GM18499 (cell line): Measurements from ENCODE around the gene CEL.
"Not testable (repeated sequence)": the region's sequence is repeated elsewhere in the genome, so short reads cannot be mapped to it uniquely, and the experiment has no call there.

Source experiments
- ATAC-seq: cut with Tn5 transposase; IDR thresholded peaks from one replicate; pipeline ENCODE4 v1.9.1; 2021; ENCODE audit warnings: moderate number of reproducible peaks; ENCODE audit not compliant: insufficient read depth, unreplicated experiment

The CEL gene

DNA sequence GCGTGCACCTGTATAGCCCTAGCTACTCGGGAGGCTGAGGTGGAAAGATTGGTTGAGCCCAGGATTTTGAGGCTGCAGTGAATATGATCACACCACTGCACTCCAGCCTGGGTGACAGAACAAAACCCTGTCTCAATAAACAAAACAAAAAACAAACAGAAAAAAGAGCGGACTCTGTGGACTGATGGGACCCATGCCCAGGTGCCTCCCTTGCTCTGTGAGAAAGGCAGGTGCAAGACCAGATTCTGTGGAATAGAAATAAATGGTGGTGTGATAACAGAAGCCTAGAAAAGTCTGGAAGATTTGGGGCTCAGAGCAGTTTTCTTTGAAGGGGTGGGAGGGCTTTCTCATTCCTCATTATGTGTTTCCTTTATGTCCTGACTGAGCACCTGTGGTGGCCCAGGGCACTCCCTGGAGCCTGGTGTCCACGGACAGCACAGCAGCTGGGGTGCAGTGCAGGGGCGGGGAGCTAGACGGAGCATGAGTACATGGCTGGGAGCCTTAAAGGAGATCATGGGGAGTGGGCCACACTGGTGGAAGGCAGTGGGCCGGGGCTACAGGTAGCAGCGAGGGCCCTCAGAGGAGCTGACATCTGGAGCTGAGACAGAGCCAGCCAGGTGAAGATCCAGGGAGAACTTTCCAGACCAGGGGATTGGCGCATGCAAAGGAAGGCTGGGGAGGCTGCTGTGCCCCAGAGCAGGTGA, 15.4 kb upstream of the CEL start:
- no peak for ATAC-seq

DNA sequence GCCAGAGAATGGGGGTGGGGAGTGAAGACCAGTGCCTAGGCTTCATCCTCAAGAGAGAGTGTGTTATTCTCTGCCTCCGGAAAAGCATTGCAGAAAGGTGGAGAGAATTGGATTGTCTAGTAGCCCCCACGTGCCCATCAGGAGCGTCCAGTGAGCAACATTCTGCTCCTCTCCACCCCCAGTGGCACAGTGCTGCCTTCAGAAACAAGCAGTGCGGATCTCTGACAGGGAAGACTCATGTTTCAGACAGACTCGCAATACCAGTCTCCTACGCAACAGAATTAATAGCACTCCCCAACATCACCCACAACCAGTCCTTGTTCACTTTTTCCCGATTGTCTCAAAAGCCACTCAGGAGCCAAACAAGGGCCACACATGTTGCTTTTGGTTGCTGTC, 14.9 kb upstream of the CEL start:
- ATAC-seq: no peak

DNA sequence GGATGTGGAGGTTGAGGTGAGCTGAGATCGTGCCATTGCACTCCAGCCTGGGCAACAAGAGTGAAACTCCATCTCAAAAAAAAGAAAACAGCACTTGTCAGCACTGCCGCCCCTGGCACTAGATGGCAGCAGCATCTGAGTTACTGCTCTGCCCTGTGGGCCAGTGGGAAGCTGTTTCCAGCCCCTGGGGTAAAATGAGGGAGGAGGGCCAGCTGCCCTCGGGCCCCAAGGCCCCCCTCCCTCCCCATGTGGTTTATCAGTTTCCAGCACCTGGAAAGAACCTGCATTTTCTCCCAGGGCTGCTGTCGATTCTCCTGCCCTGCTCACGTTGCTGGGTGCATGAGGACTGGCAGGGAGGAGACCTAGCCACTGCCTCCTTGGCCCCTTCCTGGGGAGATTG, 13.2 kb upstream of the CEL start:
- no peak for ATAC-seq

DNA sequence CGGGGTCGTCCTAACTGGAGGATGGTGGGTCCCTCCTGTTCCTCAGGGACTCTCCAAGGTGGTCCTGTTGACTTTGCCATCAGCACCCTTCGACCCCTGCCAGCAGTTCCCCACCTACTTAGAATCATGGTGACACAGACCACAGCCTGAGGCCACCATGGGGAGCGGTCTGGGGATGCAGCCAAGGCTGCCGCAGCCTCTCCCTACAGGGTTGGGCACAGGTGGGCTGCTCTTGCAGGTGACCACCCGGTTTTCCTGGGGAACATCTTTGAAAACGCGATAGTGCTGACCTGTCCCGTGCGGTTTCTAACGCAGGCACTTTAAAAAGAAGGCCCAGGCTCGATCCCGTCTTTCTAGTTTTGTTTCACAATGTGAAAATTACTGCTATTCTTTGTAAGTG, 12.7 kb upstream of the CEL start:
- ATAC-seq: no peak

DNA sequence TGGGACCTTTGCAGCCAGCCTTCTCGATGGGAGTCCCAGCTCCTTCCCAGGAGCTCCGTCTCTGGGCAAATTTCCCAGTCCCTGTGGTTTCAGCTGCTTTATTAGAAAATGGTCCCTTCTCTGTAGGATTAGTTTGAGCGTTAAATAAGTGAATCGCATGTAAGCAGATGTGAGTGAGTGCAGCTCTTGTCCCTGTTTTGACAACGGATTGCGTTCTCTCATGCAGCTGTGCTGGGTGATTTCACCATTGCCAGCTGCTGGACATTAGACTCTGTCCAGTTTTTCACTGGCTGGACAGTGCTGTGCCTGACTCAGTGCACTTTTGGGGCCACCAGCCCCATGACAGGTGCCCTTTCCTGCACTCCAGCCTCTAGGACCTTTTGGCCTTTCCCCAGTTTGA, 11.6 kb upstream of the CEL start:
- no peak for ATAC-seq

DNA sequence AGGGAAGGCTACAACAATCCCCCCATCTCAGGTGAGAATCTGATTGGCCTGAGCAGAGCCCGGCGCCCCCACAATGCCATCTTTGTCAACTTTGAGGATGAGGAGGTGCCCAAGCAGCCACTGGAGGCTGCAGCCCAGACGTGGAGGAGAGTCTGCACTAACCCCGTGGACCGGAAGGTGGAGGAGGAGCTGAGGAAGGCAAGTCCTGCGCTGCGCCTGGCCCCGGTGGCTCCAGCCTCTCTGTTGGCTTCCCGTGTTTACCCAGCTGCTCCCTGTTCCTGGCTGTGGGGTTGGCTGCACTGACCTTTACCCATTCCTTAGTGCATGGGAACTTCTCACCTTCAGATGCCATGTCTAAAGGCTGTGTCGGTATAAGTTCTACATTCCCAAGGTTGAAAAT, 11.0 kb upstream of the CEL start:
- no peak for ATAC-seq

DNA sequence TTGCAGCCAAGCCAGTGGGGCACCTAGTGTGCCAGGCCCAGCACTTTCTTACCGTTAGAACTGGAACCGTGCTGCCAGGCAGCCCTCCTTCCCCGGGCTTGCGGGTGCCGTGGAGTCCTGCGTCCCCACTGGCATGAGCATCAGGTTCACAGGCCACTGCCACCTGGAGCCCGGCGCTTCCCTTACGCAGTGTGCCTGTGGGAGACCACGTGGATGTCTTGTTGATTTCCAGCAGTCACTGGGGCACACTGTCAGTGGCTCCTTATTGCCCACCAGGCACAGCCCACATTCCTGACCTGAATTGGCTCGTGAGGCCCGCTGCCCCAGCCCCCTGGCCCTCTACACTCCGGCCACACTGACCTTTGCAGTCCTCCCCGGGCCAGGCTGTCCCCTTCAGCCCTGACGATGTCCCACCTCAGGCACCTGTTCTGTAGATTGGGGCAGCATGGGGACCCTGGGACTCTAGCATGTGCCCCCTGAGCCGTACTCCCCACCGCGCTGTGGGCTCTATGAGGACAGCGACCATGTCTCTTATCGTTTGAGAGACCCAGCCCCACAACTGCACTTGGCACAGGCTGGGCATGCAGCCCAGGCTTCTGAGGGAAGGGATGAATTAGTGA, 10.4 kb upstream of the CEL start:
- ATAC-seq: no peak

DNA sequence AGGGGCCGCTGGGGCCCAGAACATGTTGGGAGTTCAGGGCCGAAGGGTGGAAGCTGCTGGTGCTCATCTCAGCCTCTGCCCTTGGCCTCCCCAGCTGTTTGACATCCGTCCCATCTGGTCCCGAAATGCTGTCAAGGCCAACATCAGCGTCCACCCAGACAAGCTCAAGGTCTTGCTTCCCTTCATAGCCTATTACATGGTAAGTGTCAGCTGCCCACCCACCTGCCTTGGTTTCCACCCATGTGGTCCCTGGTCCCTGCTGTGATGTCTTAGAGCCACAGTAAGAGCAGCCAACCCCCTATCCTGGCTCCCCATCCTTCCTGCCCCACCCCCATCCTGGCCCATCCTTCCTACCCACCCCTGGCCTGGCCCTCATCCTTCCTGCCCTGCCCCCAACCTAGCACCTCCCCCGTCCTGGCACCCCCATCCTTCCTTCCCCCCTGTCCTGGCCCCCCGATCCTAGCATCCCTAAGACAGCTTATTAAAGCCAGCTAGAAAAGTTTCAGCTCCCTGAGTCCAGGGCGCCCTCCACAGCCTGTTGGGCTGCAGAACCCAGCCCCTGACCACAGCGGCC, 9.7 kb upstream of the CEL start:
- no peak for ATAC-seq

DNA sequence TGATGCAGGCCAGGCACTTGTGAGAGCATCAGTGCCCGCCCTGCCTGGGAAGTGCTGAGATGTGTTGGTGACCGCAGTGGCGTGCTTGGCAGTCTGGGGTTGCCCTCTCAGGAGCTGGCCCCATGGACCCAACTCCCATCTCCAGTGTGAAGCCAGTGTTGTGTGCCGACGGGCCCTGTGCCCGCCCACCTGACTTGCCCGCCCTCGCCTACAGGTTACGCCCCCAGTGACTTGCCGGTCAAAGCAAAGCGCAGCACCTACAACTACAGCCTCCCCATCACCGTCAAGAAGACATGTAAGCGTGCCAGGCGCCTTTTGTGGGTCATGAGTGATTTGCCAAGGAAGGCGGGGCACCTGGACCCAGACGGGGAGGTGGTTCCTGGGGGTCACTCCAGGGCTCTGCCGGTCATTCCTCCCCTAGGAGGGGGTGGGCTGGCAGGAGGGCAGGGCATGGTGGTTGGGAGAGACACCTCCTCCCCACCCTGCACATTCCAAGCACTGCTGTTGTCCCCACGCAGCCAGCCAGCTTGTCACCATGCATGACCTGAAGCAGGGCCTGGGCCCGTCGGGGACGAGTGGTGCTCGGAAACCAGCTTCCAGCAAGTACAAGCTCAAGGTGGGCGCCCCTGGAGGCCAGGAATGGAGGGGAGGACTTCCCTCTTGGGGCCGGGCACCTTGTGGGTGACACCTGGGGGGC, 7.4 kb upstream of the CEL start:
- ATAC-seq: no peak

DNA sequence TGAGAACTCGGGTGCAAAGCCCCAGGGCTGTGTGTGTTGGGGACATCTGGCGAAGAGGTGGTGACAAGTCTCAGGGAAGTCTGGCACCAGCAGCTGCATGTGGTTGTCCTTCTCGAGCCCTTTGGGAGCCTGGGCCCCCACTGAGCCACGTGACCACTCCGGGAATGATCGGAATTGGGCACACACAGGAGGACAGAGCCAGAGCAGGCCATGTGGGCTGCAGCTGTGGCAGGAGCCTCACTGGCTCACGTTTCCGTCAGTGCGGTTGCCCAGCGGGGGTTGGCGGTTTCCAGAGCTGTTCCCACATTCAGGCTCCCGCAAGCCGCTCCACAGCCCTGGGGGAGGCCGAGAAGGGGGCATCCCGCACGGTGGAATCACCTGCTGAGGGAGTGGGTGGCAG, 6.8 kb upstream of the CEL start:
- no peak for ATAC-seq

DNA sequence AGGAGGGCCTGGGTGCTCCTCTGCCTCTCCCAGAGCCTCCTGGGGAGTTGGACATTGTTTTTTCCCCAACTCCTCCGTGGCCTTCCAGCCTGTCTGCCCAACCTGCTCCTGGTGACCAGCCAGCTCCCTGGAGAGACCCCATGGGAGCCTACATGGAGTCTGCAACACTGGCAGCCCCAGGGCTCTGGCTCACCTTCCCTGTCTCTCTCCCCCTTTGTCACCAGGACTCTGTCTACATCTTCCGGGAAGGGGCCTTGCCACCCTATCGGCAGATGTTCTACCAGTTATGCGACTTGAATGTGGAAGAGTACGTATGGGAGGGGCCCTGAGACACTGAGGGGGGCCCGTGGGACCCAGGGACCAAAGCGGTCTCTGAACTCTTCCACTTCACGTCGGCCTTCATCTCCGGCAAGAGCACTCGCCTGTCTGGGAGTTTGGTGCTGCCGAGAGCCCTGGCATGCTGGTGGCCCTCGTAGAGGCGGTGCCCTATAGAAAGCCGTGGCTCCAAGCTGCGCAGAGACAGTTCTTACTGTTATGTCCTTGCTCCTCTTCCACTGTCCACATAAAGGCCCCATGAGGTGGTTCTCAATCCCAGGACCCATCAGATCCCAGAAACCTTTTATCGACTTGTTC, 5.9 kb upstream of the CEL start:
- ATAC-seq: no peak

DNA sequence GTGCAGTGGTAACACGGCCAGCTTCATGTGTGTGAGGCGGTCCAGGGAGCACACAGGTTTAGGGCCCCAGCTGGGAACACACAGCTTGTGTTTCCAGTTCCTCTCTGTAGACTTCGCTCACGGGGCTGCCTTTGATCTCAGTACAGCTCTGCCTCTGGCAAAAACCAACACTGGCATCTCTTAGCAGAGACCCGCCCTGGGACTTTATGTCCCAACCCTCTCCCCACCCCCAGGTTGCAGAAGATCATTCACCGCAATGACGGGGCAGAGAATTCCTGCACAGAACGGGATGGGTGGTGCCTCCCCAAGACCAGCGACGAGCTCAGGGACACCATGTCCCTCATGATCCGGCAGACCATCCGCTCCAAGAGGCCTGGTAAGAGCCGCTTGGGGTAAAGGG, 5.2 kb upstream of the CEL start:
- ATAC-seq: no peak

DNA sequence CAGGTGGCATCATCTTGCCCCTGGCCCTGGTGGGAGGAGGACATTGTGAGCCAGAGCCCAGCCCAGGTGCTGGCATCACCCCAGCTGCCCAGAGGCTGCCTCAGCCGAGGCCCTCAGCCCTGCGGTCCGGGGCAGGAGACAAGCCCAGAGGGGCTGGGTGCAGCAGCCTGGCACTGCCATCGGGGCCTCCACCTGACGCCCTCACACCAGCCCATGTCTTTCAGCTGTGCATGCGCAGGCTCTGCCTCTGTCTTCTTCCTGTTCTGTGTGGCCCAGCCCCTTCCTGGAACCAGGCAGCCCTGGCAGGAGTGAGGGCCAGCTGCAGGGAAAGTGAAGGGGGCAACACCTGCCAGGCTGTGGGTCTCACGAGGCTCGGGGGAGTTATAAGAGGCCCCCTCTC, 4.8 kb upstream of the CEL start:
- ATAC-seq: no peak

DNA sequence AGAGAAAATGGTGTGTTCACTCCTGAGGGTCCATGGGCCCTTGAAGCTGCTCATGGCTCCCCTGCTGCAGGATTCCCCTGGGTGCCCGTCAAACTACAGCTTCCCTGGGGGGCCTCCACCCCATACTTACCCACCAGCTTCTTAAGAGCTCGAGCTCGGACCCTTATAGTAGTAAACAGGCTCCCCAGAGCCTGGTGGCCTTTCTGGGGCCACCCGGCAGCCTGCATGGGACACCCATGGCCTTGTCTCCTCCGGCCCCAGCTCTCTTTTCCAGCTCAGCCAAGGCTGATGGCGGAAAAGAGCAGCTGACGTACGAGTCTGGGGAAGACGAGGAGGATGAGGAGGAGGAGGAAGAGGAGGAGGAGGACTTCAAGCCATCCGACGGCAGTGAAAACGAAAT, 4.2 kb upstream of the CEL start:
- no peak for ATAC-seq

DNA sequence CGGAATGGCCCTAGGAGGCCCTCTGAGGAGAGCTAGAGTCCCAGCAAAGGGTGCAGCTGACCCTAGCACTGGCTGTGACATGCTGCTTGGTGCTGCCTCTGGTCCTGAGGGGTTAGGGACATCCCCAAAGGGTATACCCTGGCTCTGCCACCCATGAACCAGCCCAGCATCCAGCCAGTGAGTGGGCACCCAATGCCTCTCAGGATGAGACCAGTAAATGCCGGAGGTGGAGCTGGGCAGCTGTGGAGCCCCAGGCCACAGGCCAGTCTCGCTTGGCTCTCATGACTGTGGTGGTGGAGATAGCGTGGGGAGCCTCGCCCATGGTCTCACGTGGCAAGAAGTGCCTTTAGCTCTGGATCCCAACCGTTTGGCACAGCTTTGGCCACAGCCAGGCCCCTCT, 3.7 kb upstream of the CEL start:
- ATAC-seq: no peak

DNA sequence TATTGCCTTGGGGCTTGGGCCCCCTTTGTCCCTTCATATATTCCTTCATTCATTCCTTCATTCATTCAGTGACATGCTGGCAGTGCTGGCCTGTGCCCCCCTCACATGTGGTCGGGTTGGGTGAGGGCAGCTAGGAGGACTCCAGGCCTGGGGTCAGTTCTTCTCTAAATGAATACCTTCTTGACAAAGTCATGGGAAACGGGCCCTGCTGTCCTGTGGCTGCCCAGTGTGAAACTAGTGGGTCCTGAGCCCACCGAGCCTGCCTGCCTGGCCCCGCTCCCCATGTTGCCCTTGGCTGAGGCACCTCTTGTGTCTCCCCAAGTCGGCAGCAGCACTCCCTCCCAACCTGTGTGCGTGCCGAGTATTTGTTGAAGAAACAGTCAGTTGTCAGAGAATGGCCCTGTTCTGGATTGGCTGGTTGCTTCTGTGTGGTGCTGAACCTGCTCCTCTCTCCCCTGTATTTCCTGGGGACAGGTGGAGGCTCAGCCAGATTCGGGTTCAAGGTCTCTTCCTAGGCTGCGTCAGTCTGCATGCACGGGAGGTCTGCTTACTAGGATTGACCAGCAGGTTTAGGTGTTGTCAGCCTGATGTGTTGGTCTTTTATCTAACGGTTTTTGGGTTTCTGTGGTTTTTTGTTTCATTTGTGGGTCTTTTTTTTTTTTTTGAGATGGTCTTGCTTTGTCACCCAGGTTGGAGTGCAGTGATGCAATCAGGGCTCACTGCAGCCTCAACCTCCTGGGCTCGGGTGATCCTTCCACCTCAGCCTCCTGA, 3.0 kb upstream of the CEL start:
- no peak for ATAC-seq

DNA sequence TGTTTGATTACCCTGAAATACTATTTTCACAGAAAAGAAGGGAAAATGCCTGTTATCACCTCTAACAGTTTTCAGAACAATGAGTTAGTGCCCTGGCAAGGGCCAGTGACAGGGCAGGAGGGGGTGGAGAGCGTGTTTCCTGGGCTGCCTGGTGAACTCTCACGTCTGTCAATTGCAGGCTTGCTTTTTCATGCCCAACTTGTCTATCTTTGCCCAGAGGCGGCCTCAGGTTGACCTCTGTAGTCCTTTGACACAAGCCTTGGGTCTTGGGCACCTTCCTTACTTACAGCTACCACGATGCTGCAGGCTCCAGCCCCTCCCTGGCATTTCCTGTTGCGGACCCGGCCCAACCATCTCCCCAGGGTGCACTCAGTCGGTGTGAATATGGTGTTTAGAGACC, 2.2 kb upstream of the CEL start:
- ATAC-seq: no peak

DNA sequence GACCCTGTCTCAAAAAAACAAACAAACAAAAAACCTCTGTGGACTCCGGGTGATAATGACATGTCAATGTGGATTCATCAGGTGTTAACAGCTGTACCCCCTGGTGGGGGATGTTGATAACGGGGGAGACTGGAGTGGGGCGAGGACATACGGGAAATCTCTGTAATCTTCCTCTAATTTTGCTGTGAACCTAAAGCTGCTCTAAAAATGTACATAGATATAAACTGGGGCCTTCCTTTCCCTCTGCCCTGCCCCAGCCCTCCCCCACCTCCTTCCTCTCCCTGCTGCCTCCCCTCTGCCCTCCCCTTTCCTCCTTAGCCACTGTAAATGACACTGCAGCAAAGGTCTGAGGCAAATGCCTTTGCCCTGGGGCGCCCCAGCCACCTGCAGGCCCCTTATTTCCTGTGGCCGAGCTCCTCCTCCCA, 1.4 kb upstream of the CEL start:
- no peak for ATAC-seq

DNA sequence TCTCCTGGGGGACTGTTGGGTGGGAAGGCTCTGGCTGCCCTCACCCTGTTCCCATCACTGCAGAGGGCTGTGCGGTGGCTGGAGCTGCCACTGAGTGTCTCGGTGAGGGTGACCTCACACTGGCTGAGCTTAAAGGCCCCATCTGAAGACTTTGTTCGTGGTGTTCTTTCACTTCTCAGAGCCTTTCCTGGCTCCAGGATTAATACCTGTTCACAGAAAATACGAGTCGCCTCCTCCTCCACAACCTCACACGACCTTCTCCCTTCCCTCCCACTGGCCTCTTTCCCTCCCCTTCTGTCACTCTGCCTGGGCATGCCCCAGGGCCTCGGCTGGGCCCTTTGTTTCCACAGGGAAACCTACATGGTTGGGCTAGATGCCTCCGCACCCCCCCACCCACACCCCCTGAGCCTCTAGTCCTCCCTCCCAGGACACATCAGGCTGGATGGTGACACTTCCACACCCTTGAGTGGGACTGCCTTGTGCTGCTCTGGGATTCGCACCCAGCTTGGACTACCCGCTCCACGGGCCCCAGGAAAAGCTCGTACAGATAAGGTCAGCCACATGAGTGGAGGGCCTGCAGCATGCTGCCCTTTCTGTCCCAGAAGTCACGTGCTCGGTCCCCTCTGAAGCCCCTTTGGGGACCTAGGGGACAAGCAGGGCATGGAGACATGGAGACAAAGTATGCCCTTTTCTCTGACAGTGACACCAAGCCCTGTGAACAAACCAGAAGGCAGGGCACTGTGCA, 590 bp upstream of the CEL start:
- not testable (repeated sequence) for ATAC-seq

DNA sequence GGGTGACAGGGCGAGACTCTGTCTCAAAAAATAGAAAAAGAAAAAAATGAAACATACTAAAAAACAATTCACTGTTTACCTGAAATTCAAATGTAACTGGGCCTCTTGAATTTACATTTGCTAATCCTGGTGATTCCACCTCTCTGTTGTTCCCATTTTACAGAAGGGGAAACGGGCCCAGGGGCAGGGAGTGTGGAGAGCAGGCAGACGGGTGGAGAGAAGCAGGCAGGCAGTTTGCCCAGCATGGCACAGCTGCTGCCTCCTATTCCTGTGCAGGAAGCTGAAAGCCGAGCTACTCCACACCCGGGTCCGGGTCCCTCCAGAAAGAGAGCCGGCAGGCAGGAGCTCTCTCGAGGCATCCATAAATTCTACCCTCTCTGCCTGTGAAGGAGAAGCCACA, 788 bp downstream of the CEL start:
- not testable (repeated sequence) for ATAC-seq
